ENCODE results near the gene SLC38A5. TPM values are rescaled to one million over a fixed set of nuclear protein-coding genes. Genes with fewer than 3 reads are reported as not detected.
A peak's percentile ranks its signal among the peaks of the same experiment; 100 is the strongest.

SLC38A5 gene
- total and polyA plus RNA-seq, 2 donors: 8.7 to 19.6 TPM

GRCh38 chrX:48474581-48474980 lies 4.5 kb upstream of the SLC38A5 start:
- H3K9me3 ChIP-seq (ENCODE audit: control insufficient read depth in 2 of 2, insufficient read depth in 1 of 2, low read length in 1 of 2): no peaks in the 10 kb centered on the region
- H3K27me3 ChIP-seq (ENCODE audit: control insufficient read depth in 2 of 2, insufficient read depth in 1 of 2, low read length in 1 of 2): no peaks in the 10 kb centered on the region
- no peak overlapping the region for H3K27ac ChIP-seq (ENCODE audit: low read depth in 1 of 2, low read length in 1 of 2)
- DNase-seq (ENCODE audit: low read depth in 6 of 9, low spot score in 9 of 9): no peak
- no peaks in the 10 kb centered on the region for H3K36me3 ChIP-seq (ENCODE audit: control insufficient read depth in 2 of 2, insufficient read depth in 2 of 2, low read length in 1 of 2)
- 98% methylated on average over 6 of the region's 6 CpGs for WGBS
- no peak overlapping the region for H3K4me3 ChIP-seq (ENCODE audit: low read length in 2 of 2)
- peaks cover 2 to 7% of the 10 kb centered on the region in 2 donors for H3K4me1 ChIP-seq (ENCODE audit: control insufficient read depth in 2 of 2, insufficient read depth in 2 of 2, low read length in 2 of 2)

- Histone ChIP-seq H3K27me3 (ENCODE audit: control insufficient read depth in 2 of 2, insufficient read depth in 1 of 2, low read length in 1 of 2) (no peaks in the 10 kb centered on the region), H3K36me3 (ENCODE audit: control insufficient read depth in 2 of 2, insufficient read depth in 2 of 2, low read length in 1 of 2) (no peaks in the 10 kb centered on the region), H3K4me3 (ENCODE audit: low read length in 2 of 2) (no peak overlapping the region), H3K9me3 (ENCODE audit: control insufficient read depth in 2 of 2, insufficient read depth in 1 of 2, low read length in 1 of 2) (no peaks in the 10 kb centered on the region), H3K4me1 (ENCODE audit: control insufficient read depth in 2 of 2, insufficient read depth in 2 of 2, low read length in 2 of 2) (peaks cover 5 to 9% of the 10 kb centered on the region in 2 donors), H3K27ac (ENCODE audit: low read depth in 1 of 2, low read length in 1 of 2) (no peak overlapping the region)
- 86% methylated on average over 10 of the region's 10 CpGs for WGBS
- DNase-seq (ENCODE audit: low read depth in 6 of 9, low spot score in 9 of 9): peak in 1 of 9 donors; percentile 19
Observed at GRCh38 chrX:48474127-48474526, 4.1 kb upstream of the SLC38A5 start.

GRCh38 chrX:48473704-48473990 lies 3.6 kb upstream of the SLC38A5 start:
- H3K9me3 ChIP-seq (ENCODE audit: control insufficient read depth in 2 of 2, insufficient read depth in 1 of 2, low read length in 1 of 2): no peaks in the 10 kb centered on the region
- no peaks in the 10 kb centered on the region for H3K27me3 ChIP-seq (ENCODE audit: control insufficient read depth in 2 of 2, insufficient read depth in 1 of 2, low read length in 1 of 2)
- peaks cover 5 to 9% of the 10 kb centered on the region in 2 donors for H3K4me1 ChIP-seq (ENCODE audit: control insufficient read depth in 2 of 2, insufficient read depth in 2 of 2, low read length in 2 of 2)
- no peak for DNase-seq (ENCODE audit: low read depth in 6 of 9, low spot score in 9 of 9)
- H3K36me3 ChIP-seq (ENCODE audit: control insufficient read depth in 2 of 2, insufficient read depth in 2 of 2, low read length in 1 of 2): no peaks in the 10 kb centered on the region
- no peak overlapping the region for H3K4me3 ChIP-seq (ENCODE audit: low read length in 2 of 2)
- WGBS: 76% methylated on average over 9 of the region's 9 CpGs
- no peak overlapping the region for H3K27ac ChIP-seq (ENCODE audit: low read depth in 1 of 2, low read length in 1 of 2)

- H3K4me1 ChIP-seq (ENCODE audit: control insufficient read depth in 2 of 2, insufficient read depth in 2 of 2, low read length in 2 of 2): peaks cover 5 to 10% of the 10 kb centered on the region in 2 donors
- H3K36me3 ChIP-seq (ENCODE audit: control insufficient read depth in 2 of 2, insufficient read depth in 2 of 2, low read length in 1 of 2): no peaks in the 10 kb centered on the region
- DNase-seq (ENCODE audit: low read depth in 6 of 9, low spot score in 9 of 9): no peak
- 95% methylated on average over 12 of the region's 12 CpGs for WGBS
- no peak overlapping the region for H3K27ac ChIP-seq (ENCODE audit: low read depth in 1 of 2, low read length in 1 of 2)
- no peaks in the 10 kb centered on the region for H3K27me3 ChIP-seq (ENCODE audit: control insufficient read depth in 2 of 2, insufficient read depth in 1 of 2, low read length in 1 of 2)
- H3K4me3 ChIP-seq (ENCODE audit: low read length in 2 of 2): no peak overlapping the region
- no peaks in the 10 kb centered on the region for H3K9me3 ChIP-seq (ENCODE audit: control insufficient read depth in 2 of 2, insufficient read depth in 1 of 2, low read length in 1 of 2)
Observed at GRCh38 chrX:48472851-48473703, 3.0 kb upstream of the SLC38A5 start.

GRCh38 chrX:48472225-48472624 lies 2.2 kb upstream of the SLC38A5 start:
- H3K4me3 ChIP-seq (ENCODE audit: low read length in 2 of 2): no peak overlapping the region
- H3K4me1 ChIP-seq (ENCODE audit: control insufficient read depth in 2 of 2, insufficient read depth in 2 of 2, low read length in 2 of 2): peaks cover 5 to 14% of the 10 kb centered on the region in 2 donors
- H3K9me3 ChIP-seq (ENCODE audit: control insufficient read depth in 2 of 2, insufficient read depth in 1 of 2, low read length in 1 of 2): peaks cover 0 to 3% of the 10 kb centered on the region in 2 donors
- WGBS: 97% methylated on average over 7 of the region's 9 CpGs
- no peaks in the 10 kb centered on the region for H3K36me3 ChIP-seq (ENCODE audit: control insufficient read depth in 2 of 2, insufficient read depth in 2 of 2, low read length in 1 of 2)
- no peaks in the 10 kb centered on the region for H3K27me3 ChIP-seq (ENCODE audit: control insufficient read depth in 2 of 2, insufficient read depth in 1 of 2, low read length in 1 of 2)
- no peak overlapping the region for H3K27ac ChIP-seq (ENCODE audit: low read depth in 1 of 2, low read length in 1 of 2)
- no peak for DNase-seq (ENCODE audit: low read depth in 6 of 9, low spot score in 9 of 9)

- peaks cover 0 to 3% of the 10 kb centered on the region in 2 donors for H3K9me3 ChIP-seq (ENCODE audit: control insufficient read depth in 2 of 2, insufficient read depth in 1 of 2, low read length in 1 of 2)
Observed at GRCh38 chrX:48471504-48471903, 1.4 kb upstream of the SLC38A5 start.

GRCh38 chrX:48470833-48471118 lies 716 bp upstream of the SLC38A5 start:
- Histone ChIP-seq H3K27ac (ENCODE audit: low read depth in 1 of 2, low read length in 1 of 2) (no peak overlapping the region), H3K4me3 (ENCODE audit: low read length in 2 of 2) (no peak overlapping the region), H3K36me3 (ENCODE audit: control insufficient read depth in 2 of 2, insufficient read depth in 2 of 2, low read length in 1 of 2) (peaks cover 0 to 3% of the 10 kb centered on the region in 2 donors), H3K27me3 (ENCODE audit: control insufficient read depth in 2 of 2, insufficient read depth in 1 of 2, low read length in 1 of 2) (no peaks in the 10 kb centered on the region), H3K4me1 (ENCODE audit: control insufficient read depth in 2 of 2, insufficient read depth in 2 of 2, low read length in 2 of 2) (peaks cover 5 to 14% of the 10 kb centered on the region in 2 donors), H3K9me3 (ENCODE audit: control insufficient read depth in 2 of 2, insufficient read depth in 1 of 2, low read length in 1 of 2) (peaks cover 0 to 3% of the 10 kb centered on the region in 2 donors)
- 99% methylated on average over 9 of the region's 9 CpGs for WGBS
- DNase-seq (ENCODE audit: low read depth in 6 of 9, low spot score in 9 of 9): no peak

More at GRCh38 chrX:48471504-48471903, 1.4 kb upstream of the SLC38A5 start:
- Histone ChIP-seq H3K27ac (ENCODE audit: low read depth in 1 of 2, low read length in 1 of 2) (no peak overlapping the region), H3K36me3 (ENCODE audit: control insufficient read depth in 2 of 2, insufficient read depth in 2 of 2, low read length in 1 of 2) (peaks cover 0 to 3% of the 10 kb centered on the region in 2 donors), H3K27me3 (ENCODE audit: control insufficient read depth in 2 of 2, insufficient read depth in 1 of 2, low read length in 1 of 2) (no peaks in the 10 kb centered on the region), H3K4me1 (ENCODE audit: control insufficient read depth in 2 of 2, insufficient read depth in 2 of 2, low read length in 2 of 2) (peaks cover 5 to 14% of the 10 kb centered on the region in 2 donors), H3K4me3 (ENCODE audit: low read length in 2 of 2) (no peak overlapping the region)
- no peak for DNase-seq (ENCODE audit: low read depth in 6 of 9, low spot score in 9 of 9)
- WGBS: 97% methylated on average over 8 of the region's 8 CpGs

GRCh38 chrX:48468693-48469691 lies 1.1 kb downstream of the SLC38A5 start:
- Histone ChIP-seq H3K9me3 (ENCODE audit: control insufficient read depth in 2 of 2, insufficient read depth in 1 of 2, low read length in 1 of 2) (peaks cover 0 to 3% of the 10 kb centered on the region in 2 donors), H3K4me1 (ENCODE audit: control insufficient read depth in 2 of 2, insufficient read depth in 2 of 2, low read length in 2 of 2) (peaks cover 5 to 11% of the 10 kb centered on the region in 2 donors), H3K27me3 (ENCODE audit: control insufficient read depth in 2 of 2, insufficient read depth in 1 of 2, low read length in 1 of 2) (no peaks in the 10 kb centered on the region), H3K4me3 (ENCODE audit: low read length in 2 of 2) (peak overlapping the region; percentile 60 to 63), H3K36me3 (ENCODE audit: control insufficient read depth in 2 of 2, insufficient read depth in 2 of 2, low read length in 1 of 2) (peaks cover 3 to 4% of the 10 kb centered on the region in 2 donors), H3K27ac (ENCODE audit: low read depth in 1 of 2, low read length in 1 of 2) (no peak overlapping the region)
- under 1% methylated on average over 23 of the region's 23 CpGs for WGBS
- peak in 3 of 9 donors; percentile 22 to 67 (median 31) for DNase-seq (ENCODE audit: low read depth in 6 of 9, low spot score in 9 of 9)

GRCh38 chrX:48468247-48468671 lies 1.8 kb downstream of the SLC38A5 start:
- Histone ChIP-seq H3K36me3 (ENCODE audit: control insufficient read depth in 2 of 2, insufficient read depth in 2 of 2, low read length in 1 of 2) (peaks cover 3 to 4% of the 10 kb centered on the region in 2 donors), H3K9me3 (ENCODE audit: control insufficient read depth in 2 of 2, insufficient read depth in 1 of 2, low read length in 1 of 2) (peaks cover 0 to 3% of the 10 kb centered on the region in 2 donors), H3K4me1 (ENCODE audit: control insufficient read depth in 2 of 2, insufficient read depth in 2 of 2, low read length in 2 of 2) (peaks cover 5 to 11% of the 10 kb centered on the region in 2 donors), H3K27me3 (ENCODE audit: control insufficient read depth in 2 of 2, insufficient read depth in 1 of 2, low read length in 1 of 2) (no peaks in the 10 kb centered on the region), H3K27ac (ENCODE audit: low read depth in 1 of 2, low read length in 1 of 2) (no peak overlapping the region), H3K4me3 (ENCODE audit: low read length in 2 of 2) (peak overlapping the region; percentile 60 to 63)
- DNase-seq (ENCODE audit: low read depth in 6 of 9, low spot score in 9 of 9): peak in 1 of 9 donors; percentile 35
- WGBS: 1% methylated on average over 18 of the region's 18 CpGs

All from thymus (tissue), 11 donors.